AG09309 (cell line): ENCODE results near the gene HSPBP1.

ENCODE experiments used
- DNase-seq: peaks from one replicate; pipeline ENCODE4 v3.0.0-alpha.2; 2010; ENCODE audit warnings: low read depth
- H3K4me3 ChIP-seq: 2 replicates; pipeline ENCODE4 v1.5.1; 2011; ENCODE audit warnings: mild to moderate bottlenecking, low read depth, low read length, moderate library complexity; ENCODE audit not compliant: control insufficient read depth
- CTCF ChIP-seq: IDR thresholded peaks from 2 replicates; pipeline ENCODE4 v1.5.1; 2011; ENCODE audit warnings: mild to moderate bottlenecking, low read depth, low read length, inconsistent platforms; ENCODE audit not compliant: insufficient read depth, control insufficient read depth; ENCODE audit errors: missing control alignments

Gene HSPBP1

DNA sequence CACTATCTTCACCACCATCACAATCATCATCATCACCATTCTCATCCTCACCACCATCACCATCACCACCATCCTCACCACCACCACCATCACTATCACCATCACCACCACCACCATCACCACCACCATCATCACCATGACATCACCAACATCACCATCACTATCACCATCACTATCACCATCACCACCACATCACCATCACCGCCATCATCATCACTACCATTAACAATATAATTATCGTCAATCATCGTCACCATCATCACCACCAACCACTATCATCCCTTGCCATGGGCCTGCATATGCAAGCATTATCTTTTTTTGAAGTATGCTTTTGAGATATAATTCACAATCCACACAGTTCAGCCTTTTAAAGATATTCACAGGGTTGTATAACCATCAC, 13.5 kb downstream of the HSPBP1 start:
- TF ChIP-seq CTCF, result no peak
- no peak for DNase-seq

DNA sequence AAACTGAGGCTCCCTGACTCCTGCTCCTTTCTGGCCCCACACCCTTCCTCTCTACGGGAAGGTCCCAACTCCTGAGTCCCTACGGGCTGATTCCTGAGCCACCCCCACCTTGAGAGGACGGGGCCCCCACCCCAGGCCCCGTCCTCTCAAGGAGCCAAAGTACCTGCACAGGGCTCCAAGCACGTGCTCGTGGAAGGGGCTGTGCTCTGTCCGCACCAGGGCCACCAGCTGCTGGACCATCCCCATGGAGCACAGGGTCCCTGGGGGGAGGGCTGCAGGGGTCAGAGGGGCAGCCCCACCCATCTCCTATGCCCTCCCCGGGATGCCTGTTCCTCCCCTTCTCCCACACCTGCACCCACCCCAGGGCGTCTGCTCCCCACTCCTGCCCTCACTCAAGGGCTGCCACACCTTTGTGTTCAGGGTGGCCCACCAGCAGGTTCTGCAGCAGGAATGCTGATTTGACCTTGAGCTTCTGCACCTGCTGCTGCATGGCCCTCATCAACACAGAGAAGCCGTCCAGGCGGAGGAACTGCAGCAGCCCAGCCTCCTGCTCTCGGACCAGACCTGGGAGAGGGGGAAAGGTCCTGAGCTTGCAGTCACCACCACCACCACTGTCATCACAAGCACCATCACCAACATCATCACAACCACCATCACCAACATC, 14.1 kb downstream of the HSPBP1 start:
- H3K4me3 ChIP-seq, result no peak overlapping the region
- no peak for DNase-seq
- no peak for TF ChIP-seq CTCF

More for the DNA sequence above, 13.5 kb downstream of the HSPBP1 start:
- H3K4me3 ChIP-seq, result no peak overlapping the region

DNA sequence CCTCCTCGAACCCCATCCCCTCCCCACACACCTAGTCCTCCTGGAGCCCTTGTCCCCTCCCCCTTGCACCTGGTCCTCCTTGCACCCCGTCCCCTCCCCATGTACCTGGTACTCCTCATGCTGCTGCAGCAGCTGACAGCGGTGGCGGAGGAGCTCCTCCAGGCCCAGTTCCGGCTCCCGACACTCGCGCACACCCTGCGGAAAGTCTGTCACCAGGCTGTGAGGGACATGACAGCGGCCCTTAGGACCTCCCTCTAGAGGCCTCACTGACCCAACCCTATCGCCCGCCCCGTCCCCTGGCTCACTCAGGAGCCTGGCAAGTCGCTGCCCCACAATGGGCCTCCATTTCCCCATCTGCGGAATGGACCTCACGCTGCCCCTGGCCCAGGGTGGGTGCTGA, 14.7 kb downstream of the HSPBP1 start:
- H3K4me3 ChIP-seq, result no peak overlapping the region
- no peak for DNase-seq
- TF ChIP-seq CTCF, result no peak

- no peak overlapping the region for H3K4me3 ChIP-seq
- no peak for DNase-seq
- no peak for TF ChIP-seq CTCF
Observed at GRCh38 chr19:55264531-55264930, 15.4 kb downstream of the HSPBP1 start.

DNA sequence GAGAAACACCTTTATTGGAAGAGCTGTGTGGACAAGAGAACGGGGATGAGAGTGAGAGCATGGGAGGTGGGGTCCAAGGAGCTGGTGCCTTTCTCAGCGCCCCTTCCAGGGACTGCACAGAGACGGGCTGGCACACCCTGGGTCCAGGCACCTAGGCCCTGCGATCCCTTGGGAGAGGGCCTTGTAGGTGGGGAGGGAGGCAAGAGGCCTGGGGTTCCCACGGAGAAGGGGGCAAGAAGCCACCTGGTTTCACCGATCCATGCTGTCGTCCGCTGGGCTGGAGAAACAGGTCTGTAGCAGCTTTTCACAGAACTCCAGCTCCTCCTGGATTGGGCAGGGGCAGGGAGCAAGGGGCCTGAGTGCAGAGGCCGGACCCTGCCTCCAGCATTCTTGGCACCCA, 17.6 kb downstream of the HSPBP1 start:
- H3K4me3 ChIP-seq, result no peak overlapping the region
- TF ChIP-seq CTCF, result no peak
- no peak for DNase-seq

GRCh38 chr19:55261671-55262126, 18.2 kb downstream of the HSPBP1 start:
- no peak overlapping the region for H3K4me3 ChIP-seq
- DNase-seq, result no peak
- no peak for TF ChIP-seq CTCF
